ENCODE measurements around the gene SLC24A3.

Gene SLC24A3

DNA sequence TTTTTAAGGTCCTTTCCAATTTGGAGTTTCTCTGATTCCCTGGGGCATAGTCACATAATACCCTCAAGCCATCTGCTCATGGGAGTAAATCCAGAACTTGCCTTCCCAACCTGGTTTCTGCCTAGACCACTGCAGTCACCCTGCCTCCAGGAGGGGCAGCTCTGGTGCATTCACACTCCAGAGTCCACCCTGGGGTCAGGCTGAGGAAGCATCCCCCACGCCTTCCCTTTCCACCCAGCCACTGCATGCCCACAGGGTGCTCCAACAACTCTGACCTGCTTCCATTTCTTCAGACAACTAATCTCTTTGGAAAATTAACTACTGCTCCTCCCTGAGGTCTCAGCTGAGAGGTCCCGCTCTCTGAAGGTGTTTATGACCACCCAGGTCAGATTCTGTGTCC is 334.2 kb downstream of the SLC24A3 start:
- no peak for DNase-seq (ENCODE audit: low read depth)

DNA sequence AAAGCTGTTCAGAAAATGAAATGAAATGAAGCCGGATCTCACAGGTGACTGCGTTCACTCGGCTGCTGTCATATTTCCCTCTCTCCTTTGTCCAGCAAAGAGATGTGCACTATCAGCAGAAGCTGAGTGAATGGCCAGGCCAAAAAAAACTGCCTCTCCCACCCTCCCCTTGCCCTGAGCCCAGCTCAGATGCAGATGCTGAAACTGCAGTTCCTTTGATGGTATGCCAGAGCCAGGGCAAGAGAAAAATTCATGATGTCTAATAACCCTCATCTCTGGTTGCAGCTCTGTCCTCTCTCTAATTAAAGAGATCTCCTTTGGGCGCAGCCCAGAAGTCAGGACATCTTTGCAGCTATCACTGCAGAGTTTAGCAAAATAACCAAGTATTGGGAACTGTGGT is 335.1 kb downstream of the SLC24A3 start:
- no peak for DNase-seq (ENCODE audit: low read depth)

GRCh38 chr20:19549896-19550295 is 337.5 kb downstream of the SLC24A3 start:
- no peak for DNase-seq (ENCODE audit: low read depth)

GRCh38 chr20:19552221-19553180 is 340.1 kb downstream of the SLC24A3 start:
- DNase-seq (ENCODE audit: low read depth): no peak

GRCh38 chr20:19554666-19555065 is 342.2 kb downstream of the SLC24A3 start:
- DNase-seq (ENCODE audit: low read depth): no peak

DNA sequence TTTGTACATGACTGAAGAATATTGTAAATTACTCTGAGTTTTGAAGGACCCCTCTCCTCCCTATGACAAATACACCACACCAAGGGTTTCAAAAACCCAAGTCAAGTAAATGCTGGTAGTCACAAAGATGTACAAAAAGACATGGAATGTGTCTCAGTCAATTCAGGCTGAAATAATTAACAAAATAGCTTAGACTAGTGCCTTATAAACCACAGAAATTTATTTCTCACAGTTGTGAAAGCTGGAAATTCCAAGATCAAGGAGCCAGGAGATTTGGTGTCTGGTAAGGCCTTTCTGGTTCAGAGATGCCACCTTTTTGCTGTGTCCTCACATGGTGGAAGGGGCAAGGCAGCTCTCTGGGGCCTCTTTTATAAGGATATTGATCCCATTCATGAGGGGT is 343.3 kb downstream of the SLC24A3 start:
- DNase-seq (ENCODE audit: low read depth): no peak

DNA sequence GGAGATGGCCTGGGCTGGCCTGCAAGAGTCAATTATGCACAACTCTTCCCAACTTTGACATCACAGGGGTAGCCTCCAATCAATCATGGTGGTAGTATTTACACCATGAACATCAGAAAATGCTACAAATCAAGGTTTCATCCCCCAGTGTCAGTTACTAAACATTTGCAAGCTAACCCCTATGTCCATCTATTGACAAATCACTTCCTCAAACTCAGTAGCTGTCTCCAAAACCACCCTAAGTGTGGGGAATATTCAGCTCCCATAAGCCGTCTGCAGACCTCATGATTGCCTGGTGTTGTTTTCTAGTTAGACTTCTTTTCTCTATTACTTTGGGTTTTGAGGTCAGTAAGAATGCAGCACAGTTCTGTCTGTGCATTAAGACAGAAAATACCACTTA is 344.8 kb downstream of the SLC24A3 start:
- no peak for DNase-seq (ENCODE audit: low read depth)

GRCh38 chr20:19560881-19561480 is 348.5 kb downstream of the SLC24A3 start:
- DNase-seq (ENCODE audit: low read depth): no peak

GRCh38 chr20:19562426-19562825 is 350.0 kb downstream of the SLC24A3 start:
- no peak for DNase-seq (ENCODE audit: low read depth)

DNA sequence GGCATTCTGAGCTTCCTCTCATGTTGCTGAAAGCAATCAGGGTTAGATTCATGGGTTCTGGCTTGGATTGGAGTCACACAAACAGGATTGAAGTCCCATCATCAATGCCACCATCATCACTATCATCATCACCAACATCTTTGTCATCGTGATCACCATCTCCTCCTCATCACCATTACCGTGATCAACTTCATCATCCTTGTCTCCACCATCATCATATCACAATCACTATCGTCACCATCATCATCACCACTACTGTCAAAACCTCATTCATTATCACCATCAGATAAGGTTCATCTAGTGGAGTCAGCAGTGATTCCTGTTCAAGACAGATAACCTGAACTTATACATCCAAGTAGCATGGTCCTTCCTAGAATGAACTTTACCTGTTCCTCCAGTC is 351.8 kb downstream of the SLC24A3 start:
- DNase-seq (ENCODE audit: low read depth): no peak

GRCh38 chr20:19565736-19566135 is 353.3 kb downstream of the SLC24A3 start:
- no peak for DNase-seq (ENCODE audit: low read depth)

DNA sequence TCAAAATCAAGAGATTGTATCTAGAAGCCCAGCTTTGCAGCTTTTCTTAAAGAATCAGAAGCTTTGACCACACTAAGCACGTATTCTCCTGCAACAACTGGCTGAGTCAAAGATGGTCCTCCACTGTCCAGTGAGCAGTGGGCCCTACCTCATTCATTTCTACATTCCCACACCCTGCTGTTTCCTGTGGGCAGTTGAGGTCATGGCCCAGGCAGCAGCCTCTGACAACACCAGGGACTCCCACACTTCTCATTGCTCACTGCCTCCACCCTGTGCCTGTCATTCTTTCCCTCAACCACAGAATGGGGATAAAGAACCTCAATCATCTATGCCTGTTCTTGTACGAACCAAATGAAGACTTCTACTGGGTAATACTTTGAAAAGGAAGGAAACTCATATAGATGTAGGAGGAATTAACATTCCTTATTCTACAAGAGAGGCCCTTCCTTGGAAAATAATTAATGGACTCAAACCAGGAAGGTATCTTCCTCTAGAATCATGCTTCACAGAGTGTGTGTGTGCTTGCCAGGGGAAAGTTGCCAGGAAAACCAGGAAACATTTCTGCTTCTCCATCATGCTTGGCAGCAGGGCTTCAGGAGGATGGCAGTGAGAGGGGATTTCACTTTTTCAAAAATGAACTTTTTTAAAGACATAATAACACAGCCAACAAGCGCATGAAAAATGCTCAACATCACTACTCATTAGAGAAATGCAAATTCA is 353.9 kb downstream of the SLC24A3 start:
- DNase-seq (ENCODE audit: low read depth): no peak

DNA sequence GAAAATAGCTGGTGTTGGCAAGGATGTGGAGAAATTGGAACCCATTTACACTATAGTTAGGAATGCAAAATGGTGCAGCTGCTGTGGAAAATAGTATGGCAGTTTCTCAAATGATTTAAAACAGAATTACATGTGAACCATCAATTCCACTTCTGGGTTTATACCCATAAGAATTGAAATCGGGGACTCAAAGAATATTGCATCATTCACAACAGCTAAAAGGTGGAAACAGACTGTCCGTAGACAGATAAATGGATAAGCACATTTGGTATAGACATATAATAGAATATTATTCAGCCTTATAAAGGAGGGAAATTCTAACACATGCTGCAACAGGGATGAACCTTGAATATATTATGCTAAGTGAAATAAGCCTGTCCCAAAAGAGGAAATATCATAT is 355.7 kb downstream of the SLC24A3 start:
- DNase-seq (ENCODE audit: low read depth): no peak

GRCh38 chr20:19571996-19572395 is 359.6 kb downstream of the SLC24A3 start:
- no peak for DNase-seq (ENCODE audit: low read depth)

DNA sequence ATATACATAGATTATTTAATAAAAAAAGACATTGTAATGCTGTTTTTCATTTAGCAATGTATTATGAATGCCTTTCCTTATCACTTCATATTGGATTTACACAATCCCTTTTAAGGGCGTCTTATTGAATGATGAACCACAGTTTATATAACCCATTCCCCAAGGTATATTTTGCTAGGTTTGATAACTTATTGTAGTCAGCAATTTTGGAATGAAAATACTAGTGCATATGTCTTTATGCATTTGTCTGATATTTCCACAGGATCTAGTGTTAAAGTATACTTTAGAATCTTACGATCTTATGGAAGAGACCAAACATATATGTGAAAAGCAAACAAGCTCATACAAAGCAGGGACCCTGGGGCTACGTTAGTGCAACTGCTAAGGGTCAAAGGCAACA is 365.2 kb downstream of the SLC24A3 start:
- no peak for DNase-seq (ENCODE audit: low read depth)

DNA sequence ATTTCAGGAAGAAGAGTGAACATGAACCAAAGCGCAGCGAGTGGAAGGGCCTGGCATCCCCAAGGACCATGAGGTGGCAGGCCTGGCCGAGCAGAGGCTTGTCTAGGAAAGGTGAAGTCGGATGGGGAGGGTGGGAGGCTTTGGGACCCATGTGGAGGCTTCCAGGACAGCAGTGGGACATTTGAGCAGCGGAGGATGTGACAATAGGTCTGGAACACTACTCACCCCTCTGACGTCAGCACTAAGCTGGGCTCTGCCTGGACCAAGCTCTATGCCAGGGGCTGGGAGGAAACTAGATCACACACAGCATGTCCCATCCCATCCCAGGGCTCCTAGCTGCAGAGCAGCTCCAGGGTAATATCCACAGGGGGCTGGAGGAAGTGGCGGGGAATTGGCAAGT is 370.3 kb downstream of the SLC24A3 start:
- no peak for DNase-seq (ENCODE audit: low read depth)

DNA sequence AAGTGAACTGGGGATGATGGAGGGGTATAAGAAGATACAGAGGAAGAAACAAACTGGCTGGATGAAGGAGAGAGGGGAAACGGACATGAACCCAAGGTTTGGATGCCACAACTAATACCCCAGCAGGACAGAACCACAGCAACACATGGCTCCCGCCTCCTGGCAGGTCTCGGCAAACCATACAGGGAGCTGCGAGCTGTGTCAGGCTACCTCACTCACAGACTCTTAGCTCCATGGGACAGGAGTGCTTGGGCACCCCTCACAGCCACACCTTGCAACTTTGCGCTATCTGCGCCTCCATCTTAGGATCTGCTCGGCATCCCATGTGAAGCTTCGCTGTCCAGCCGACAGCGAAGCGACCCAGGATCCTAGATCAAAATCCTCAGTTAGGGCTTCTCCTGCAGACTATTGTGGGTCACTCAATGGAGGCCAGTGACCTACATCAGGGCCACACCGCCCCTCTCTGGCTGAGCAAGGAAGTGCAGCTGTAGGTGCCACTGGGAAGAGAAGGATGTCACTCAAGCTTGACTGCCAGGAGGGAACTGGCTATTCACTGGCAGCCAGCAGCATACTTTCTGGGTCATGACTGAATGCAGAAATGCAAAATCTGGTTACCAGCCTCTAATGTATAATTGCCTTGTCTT is 371.2 kb downstream of the SLC24A3 start:
- DNase-seq (ENCODE audit: low read depth): no peak

DNA sequence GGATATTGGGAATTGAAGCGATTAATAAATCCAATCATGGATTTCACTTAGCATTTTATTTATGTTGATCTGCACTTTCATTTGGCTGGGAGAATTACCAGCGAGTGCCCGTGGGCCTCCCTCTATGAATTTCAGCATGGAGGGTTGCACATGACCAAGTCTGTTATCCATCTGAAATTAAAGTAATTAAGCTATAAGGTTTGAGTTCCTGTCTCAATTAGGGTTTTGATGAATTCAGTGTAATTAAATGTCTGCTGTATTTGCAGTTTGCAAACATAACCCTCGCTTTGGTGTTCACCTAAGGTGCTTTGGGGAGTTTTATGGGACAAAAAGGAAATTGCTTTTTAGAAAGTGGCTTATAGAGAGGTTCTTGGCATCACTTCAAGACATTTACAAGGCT is 375.8 kb downstream of the SLC24A3 start:
- DNase-seq (ENCODE audit: low read depth): no peak

DNA sequence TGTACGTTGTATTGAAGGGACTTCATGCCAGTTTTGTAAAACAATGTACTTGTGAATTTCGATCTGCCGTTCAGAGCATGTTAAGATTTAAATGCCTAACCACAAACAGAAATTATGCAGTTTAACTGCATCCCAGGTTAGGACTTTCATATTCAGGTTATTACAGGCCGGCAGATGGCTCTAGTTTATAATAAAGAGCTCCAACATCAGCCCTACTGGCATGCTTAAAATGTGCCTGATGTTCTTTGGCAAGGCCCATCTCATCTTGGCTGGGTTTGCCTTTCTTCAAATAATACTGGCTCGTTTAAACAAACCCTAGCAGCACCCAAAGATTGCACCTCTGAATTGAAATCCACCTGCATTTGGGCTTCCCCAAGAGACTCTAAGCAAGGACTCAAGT is 376.3 kb downstream of the SLC24A3 start:
- DNase-seq (ENCODE audit: low read depth): no peak

- no peak for DNase-seq (ENCODE audit: low read depth)
Observed at GRCh38 chr20:19589787-19590362, 377.4 kb downstream of the SLC24A3 start.

- no peak for DNase-seq (ENCODE audit: low read depth)
Observed at GRCh38 chr20:19590382-19590781, 377.9 kb downstream of the SLC24A3 start.

DNA sequence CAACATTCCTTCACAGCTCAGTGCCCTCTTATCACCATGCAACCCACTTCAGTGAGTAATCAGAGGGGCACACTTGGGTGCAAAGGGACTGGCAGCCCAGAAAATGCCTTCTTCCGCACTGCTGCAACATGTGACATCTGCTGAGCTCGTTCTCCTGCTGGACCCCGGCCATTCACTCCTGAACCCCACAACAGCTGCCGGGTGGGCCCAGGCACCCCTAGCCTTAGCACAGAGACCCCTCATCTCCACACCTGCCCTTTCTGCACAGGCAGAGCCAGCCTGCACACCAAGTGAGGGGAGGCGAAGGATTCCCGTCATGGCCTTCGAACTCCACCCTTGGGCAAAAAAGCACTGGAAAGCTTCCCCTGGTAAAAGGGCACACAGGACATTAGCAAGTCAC is 381.3 kb downstream of the SLC24A3 start:
- DNase-seq (ENCODE audit: low read depth): no peak
